Small intestine (tissue), 7 donors: Measurements from ENCODE around the gene GNB5. TPM values are rescaled to one million over a fixed set of nuclear protein-coding genes. Genes with fewer than 3 reads are reported as not detected.

Experiments used
- DNase-seq, 2 donors: peaks; one replicate each; pipeline versions ENCODE4 v3.0.0 to v3.0.0-alpha.2; 2013
- FAIRE-seq: peaks from 2 replicates; lab custom pipeline; 2012; peaks lifted over from hg19 to GRCh38; lab: Jason Lieb, UNC
- H3K27ac ChIP-seq, 3 donors: one replicate each; pipeline ENCODE4 v1.5.1; 2013; ENCODE audit warnings: low read length in 2 of 3, mild to moderate bottlenecking in 2 of 3, control low read depth in 1 of 3, inconsistent platforms in 1 of 3, low read depth in 1 of 3, moderate library complexity in 1 of 3
- H3K27me3 ChIP-seq, 3 donors: one replicate each; pipeline ENCODE4 v1.6.1; 2013; ENCODE audit warnings: low read length in 3 of 3, inconsistent platforms in 1 of 3; ENCODE audit not compliant: control insufficient read depth in 3 of 3, insufficient read depth in 3 of 3
- H3K36me3 ChIP-seq, 3 donors: one replicate each; pipeline ENCODE4 v1.6.1; 2013; ENCODE audit warnings: low read length in 3 of 3, inconsistent platforms in 1 of 3, low read depth in 1 of 3, mild to moderate bottlenecking in 1 of 3, moderate library complexity in 1 of 3; ENCODE audit not compliant: control insufficient read depth in 3 of 3, insufficient read depth in 2 of 3
- H3K4me1 ChIP-seq, 3 donors: one replicate each; pipeline ENCODE4 v1.6.1; 2013; ENCODE audit warnings: low read length in 2 of 3, inconsistent platforms in 1 of 3, low read depth in 1 of 3, mild to moderate bottlenecking in 1 of 3, moderate library complexity in 1 of 3; ENCODE audit not compliant: control insufficient read depth in 3 of 3, insufficient read depth in 2 of 3
- H3K4me3 ChIP-seq, 3 donors: one replicate each; pipeline ENCODE4 v1.5.1; 2013; ENCODE audit warnings: low read length in 3 of 3, control low read depth in 1 of 3, inconsistent platforms in 1 of 3, low read depth in 1 of 3, mild to moderate bottlenecking in 1 of 3, moderate library complexity in 1 of 3
- H3K9me3 ChIP-seq, 2 donors: one replicate each; pipeline ENCODE4 v1.6.1; 2013; ENCODE audit warnings: low read depth in 1 of 2, low read length in 1 of 2; ENCODE audit not compliant: control insufficient read depth in 2 of 2, insufficient read depth in 1 of 2
- WGBS, 3 donors: extraction: QIAGEN DNeasy Blood & Tissue Kit; methylation state at CpG; one replicate each; pipeline ENCODE4 v1.1.7; 2013; 5-methylcytosine and 5-hydroxymethylcytosine counted together
- polyA plus RNA-seq, 4 donors: library from polyadenylated mRNA; stranded (reverse) in 3 of 4; unstranded in 1 of 4; fragments of 200-250 nt in 3 of 4; fragments of 120-200 nt in 1 of 4; gene quantifications; one replicate each; pipeline versions ENCODE4 v1.2.1 to v1.2.3, GENCODE V29; 2013
- donor health status: healthy with polysubstance abuse.
- donor health status: control.
- donor health status: control.
- donor health status: Bipolar disorder and iron deficiency.
- donor health status: healthy.

The GNB5 gene
- polyA plus RNA-seq, 4 donors: 1.3 to 10.0 (median 2.9) TPM

DNA sequence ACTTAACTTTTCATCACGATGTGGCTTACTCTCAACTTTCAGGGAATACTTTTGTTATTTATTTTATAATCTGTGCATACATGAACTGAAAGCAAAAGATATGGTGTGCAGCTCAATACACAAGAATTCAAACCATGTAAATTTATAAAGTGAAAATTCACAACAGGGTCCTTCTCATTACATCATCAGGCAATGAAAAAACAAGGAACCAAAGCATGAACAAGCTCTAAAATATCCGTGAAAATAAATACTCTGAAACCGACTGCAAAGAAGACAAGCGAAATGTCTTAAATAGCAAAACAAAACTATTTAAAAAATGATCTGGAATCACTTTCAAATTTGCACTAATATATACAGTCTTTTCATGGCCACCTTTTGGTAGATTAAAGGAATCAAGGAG lies 28.9 kb downstream of the GNB5 start:
- Histone ChIP-seq H3K9me3 (no peaks in the 10 kb centered on the region), H3K27ac (no peak overlapping the region), H3K4me1 (no peaks in the 10 kb centered on the region), H3K27me3 (no peaks in the 10 kb centered on the region), H3K36me3 (no peaks in the 10 kb centered on the region), H3K4me3 (no peak overlapping the region)
- DNase-seq (no peak), FAIRE-seq (no peak)
- WGBS, 3 donors: 81 to 95% (median 84%) methylated on average over 4 of the region's 4 CpGs

DNA sequence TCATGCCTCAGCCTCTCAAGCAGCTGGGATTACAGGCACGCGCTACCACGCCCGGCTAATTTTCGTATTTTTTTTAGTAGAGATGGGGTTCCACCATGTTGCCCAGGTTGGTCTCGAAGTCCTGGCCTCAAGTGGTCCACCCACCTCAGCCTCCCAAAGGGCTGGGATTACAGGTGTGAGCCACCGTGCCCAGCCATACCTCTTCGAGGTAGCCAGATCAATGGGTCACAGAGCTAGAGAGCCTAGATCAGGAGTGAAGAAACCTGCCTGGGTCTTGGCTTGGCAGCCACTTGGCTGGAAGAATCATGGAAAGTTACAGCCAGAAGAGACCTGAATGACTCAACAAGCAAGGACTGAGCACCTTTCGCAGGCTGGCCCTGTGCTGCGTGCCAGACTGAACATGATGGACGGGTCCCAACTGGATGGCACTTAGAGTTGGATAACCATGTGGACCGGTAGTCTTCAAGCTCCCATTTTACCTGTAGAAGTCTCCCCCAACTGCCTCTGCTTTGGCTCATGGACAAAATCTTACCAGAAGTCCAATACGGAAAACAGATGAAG lies 29.7 kb downstream of the GNB5 start:
- no peaks in the 10 kb centered on the region for H3K9me3 ChIP-seq
- no peaks in the 10 kb centered on the region for H3K36me3 ChIP-seq
- no peak overlapping the region for H3K27ac ChIP-seq
- no peaks in the 10 kb centered on the region for H3K4me1 ChIP-seq
- FAIRE-seq (no peak), DNase-seq (no peak)
- no peaks in the 10 kb centered on the region for H3K27me3 ChIP-seq
- WGBS, 3 donors: 96 to 98% (median 96%) methylated on average over 13 of the region's 13 CpGs
- H3K4me3 ChIP-seq: no peak overlapping the region

DNA sequence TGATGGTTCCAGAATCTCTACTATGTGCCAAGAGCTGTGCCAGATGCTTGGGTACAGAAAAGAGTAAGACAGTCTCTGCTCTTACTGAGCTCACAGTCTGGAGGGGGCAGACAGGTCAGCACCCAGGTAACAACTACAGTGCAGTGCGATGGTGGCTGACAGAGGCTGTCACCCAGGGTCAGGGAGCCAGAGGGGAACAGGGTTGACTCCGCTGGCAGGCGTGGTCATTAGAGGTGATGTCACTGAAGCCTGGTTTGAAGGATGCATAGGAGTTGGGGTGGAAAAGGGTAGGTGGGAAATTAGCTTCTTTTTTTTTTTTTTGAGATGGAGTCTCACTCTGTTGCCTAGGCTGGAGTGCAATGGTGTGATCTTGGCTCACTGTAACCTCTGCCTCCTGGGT lies 31.5 kb downstream of the GNB5 start:
- H3K27ac ChIP-seq: no peak overlapping the region
- H3K4me1 ChIP-seq: no peaks in the 10 kb centered on the region
- DNase-seq: no peak
- H3K4me3 ChIP-seq: no peak overlapping the region
- H3K27me3 ChIP-seq: no peaks in the 10 kb centered on the region
- no peaks in the 10 kb centered on the region for H3K36me3 ChIP-seq
- FAIRE-seq: no peak
- no peaks in the 10 kb centered on the region for H3K9me3 ChIP-seq
- 95 to 98% (median 96%) methylated on average over 3 of the region's 3 CpGs for WGBS, 3 donors

DNA sequence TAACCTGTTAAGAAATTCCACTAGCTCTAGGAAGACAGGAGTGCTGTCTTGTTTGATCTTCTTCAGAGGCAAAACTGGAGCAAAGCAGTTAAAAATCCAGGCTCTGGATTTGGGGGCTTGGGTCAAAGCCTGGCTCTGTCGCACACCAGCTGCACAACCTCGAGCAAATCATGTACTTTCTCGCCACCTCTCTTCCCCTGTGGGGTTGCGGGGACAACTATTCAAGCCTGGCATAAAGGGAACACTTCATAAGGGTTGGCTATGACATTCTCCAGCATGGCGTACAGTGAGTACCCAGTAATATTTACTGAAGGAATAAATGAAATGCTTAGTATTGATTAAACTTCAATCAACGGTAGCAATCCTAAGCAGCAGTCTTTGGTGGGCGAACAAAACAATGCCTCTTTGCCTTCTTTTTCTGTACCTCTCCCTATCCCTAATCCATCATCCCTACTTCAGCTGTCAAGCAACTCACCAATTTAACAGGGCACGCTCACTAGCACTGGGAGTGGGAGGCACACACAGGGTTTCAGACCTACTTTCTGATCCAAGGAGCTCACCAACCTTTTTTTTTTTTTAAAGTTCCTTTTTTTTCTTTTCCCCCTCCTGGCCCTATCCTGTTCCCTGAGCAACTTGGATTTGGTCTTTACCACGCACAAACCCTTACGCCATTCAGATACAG lies 33.0 kb downstream of the GNB5 start:
- no peak for DNase-seq
- no peaks in the 10 kb centered on the region for H3K36me3 ChIP-seq
- no peak overlapping the region for H3K27ac ChIP-seq
- WGBS, 3 donors: 89 to 95% (median 94%) methylated on average over 10 of the region's 10 CpGs
- H3K4me1 ChIP-seq: no peaks in the 10 kb centered on the region
- H3K4me3 ChIP-seq: no peak overlapping the region
- no peaks in the 10 kb centered on the region for H3K27me3 ChIP-seq
- FAIRE-seq: no peak
- H3K9me3 ChIP-seq: no peaks in the 10 kb centered on the region

DNA sequence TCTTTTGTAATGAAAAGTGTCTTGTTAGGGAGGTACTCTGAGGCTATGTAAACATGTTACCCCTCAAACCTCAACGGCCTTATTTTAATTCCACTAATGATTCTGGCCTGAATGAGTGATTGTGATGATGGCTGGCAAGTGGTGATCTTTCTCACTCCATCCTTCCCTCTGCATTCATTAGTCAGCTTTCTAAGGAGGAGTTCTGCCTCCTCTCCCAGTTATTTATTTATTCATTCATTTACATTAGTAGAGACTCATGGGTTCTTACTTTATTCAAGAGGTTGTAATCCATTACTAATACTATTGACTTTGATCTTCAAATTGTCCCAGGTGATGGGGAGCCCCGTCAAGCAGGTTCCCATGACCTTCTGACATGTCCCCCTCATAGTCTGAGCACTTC lies 35.3 kb downstream of the GNB5 start:
- 49 to 72% (median 63%) methylated on average over 2 of the region's 2 CpGs for WGBS, 3 donors
- no peak overlapping the region for H3K27ac ChIP-seq

DNA sequence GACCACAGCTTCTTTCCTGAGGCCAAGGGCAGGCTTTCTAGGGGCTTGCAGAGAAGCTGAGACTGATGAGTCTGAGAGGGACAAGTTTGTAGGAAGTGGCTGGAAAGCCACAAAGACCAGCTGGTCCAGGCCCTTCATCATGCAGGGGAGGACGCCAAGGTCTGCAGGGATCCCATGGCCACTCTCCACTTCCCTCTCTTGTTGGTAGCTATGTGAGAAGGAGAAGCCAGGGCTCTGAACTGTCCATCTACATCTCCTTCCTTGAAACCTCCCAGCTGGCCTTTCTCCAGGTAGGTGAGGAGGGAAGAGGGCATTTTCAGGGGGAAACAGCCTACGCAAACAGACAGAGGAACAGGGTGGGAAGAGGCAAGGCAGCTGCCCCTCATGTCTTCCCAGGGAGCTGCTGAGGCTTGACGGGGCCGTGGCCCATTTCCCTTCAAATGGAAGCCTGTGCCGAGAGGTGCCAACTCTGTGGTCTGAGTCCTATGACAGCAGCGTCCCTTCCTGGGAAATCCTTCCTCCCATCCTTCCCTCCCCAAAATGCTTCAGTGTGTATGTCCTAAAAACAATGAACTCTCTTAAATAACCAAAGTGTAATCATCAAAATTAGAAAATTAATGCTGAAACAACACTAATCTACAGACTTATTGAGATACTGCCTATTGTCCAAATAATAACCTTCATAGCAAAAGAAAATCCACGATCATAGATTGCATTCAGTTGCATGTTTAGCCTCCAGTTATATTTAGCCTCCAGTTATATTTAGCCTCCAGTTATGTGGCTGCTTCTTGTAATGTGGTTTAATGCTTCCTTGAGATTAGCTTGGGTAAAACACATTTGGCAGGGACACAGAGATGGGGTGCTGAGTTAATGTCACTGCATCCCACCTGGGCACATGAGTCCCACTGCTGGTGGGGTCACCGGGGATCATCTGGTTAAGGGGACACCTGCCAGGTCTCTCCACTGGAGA lies 36.0 kb downstream of the GNB5 start:
- no peaks in the 10 kb centered on the region for H3K9me3 ChIP-seq
- no peaks in the 10 kb centered on the region for H3K4me1 ChIP-seq
- WGBS, 3 donors: 87 to 94% (median 93%) methylated on average over 8 of the region's 8 CpGs
- no peak overlapping the region for H3K4me3 ChIP-seq
- FAIRE-seq (no peak), DNase-seq (no peak)
- H3K36me3 ChIP-seq: peaks cover 0 to 3% (median 0%) of the 10 kb centered on the region in 3 donors
- no peaks in the 10 kb centered on the region for H3K27me3 ChIP-seq
- H3K27ac ChIP-seq: no peak overlapping the region

More for the DNA sequence above, 35.3 kb downstream of the GNB5 start:
- H3K4me3 ChIP-seq: no peak overlapping the region
- FAIRE-seq (no peak), DNase-seq (no peak)
- H3K36me3 ChIP-seq: peaks cover 0 to 3% (median 0%) of the 10 kb centered on the region in 3 donors
- no peaks in the 10 kb centered on the region for H3K27me3 ChIP-seq
- H3K9me3 ChIP-seq: no peaks in the 10 kb centered on the region
- H3K4me1 ChIP-seq: no peaks in the 10 kb centered on the region

DNA sequence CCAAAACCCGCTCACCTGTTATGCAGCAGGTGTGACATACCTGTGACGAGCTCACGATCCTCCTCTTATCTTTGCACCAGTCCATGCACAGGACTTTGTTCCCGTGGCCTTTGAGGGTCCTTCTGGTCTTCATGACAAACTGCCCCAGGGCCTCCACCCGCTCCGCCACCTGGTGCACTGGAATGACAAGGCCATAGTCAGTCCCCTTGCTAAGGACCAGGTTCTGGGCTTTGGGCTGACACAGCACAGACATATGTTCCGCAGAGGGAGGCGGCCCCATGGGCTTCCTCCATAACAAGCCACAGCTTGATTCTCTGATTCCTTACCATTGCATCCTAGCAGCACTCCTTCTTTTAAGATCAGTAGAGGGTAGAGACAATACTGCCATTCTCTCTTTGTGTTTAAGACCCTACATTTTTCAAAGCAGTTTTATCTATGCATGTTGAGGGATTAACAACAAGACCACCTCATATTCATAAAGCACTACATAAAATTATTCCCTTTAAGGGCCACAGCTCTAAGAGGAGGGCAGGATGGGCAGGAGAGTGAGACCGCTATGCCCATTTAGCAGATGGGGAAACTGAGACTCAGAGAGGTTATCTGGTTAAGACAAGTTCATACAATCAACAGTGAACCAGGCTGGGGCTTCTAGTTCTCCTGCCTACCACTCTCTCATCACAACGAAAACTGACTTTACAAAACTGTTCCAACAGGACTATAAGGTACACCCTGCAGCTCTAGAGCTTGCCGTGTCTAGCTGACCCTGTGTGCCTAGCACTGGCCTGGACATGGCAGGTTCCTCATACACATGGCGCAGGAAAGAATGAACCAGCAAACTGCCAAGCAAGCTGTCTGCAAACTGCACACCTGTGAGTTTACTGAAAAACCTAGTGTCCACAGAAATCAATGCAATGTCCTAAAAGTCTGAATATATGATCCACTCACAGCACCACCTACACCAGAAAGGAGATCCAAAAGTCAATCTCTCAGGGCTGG lies 37.0 kb downstream of the GNB5 start:
- H3K9me3 ChIP-seq: no peaks in the 10 kb centered on the region
- no peaks in the 10 kb centered on the region for H3K4me1 ChIP-seq
- WGBS, 3 donors: 74 to 88% (median 85%) methylated on average over 12 of the region's 12 CpGs
- FAIRE-seq (no peak), DNase-seq (no peak)
- no peak overlapping the region for H3K4me3 ChIP-seq
- H3K27me3 ChIP-seq: no peaks in the 10 kb centered on the region
- peaks cover 0 to 3% (median 0%) of the 10 kb centered on the region in 3 donors for H3K36me3 ChIP-seq
- H3K27ac ChIP-seq: no peak overlapping the region
